ENCODE results near the gene DZANK1.

The DZANK1 gene

GRCh38 chr20:18481596-18481995 is 14.8 kb upstream of the DZANK1 start:
- TF ChIP-seq CTCF (conservative IDR thresholded peaks at IDR 0.05; ENCODE audit: low read depth, low read length) = no peak
- no peak overlapping the region for H3K4me3 ChIP-seq (ENCODE audit: low read depth, low read length)
- DNase-seq (ENCODE audit: low read depth) = no peak

- no peak overlapping the region for H3K4me3 ChIP-seq (ENCODE audit: low read depth, low read length)
- DNase-seq (ENCODE audit: low read depth) = no peak
- no peak for TF ChIP-seq CTCF (conservative IDR thresholded peaks at IDR 0.05; ENCODE audit: low read depth, low read length)
Measured at GRCh38 chr20:18477821-18478220, 11.0 kb upstream of the DZANK1 start.

GRCh38 chr20:18477218-18477617 is 10.4 kb upstream of the DZANK1 start:
- no peak for TF ChIP-seq CTCF (conservative IDR thresholded peaks at IDR 0.05; ENCODE audit: low read depth, low read length)
- DNase-seq (ENCODE audit: low read depth) = no peak

GRCh38 chr20:18466574-18466893 is 296 bp downstream of the DZANK1 start:
- DNase-seq (ENCODE audit: low read depth) = no peak
- TF ChIP-seq CTCF (conservative IDR thresholded peaks at IDR 0.05; ENCODE audit: low read depth, low read length) = no peak
- H3K4me3 ChIP-seq (ENCODE audit: low read depth, low read length) = peak overlapping the region; percentile 77

More at GRCh38 chr20:18477218-18477617, 10.4 kb upstream of the DZANK1 start:
- no peak overlapping the region for H3K4me3 ChIP-seq (ENCODE audit: low read depth, low read length)

GRCh38 chr20:18465536-18466200 is 1.2 kb downstream of the DZANK1 start:
- TF ChIP-seq CTCF (conservative IDR thresholded peaks at IDR 0.05; ENCODE audit: low read depth, low read length) = no peak
- H3K4me3 ChIP-seq (ENCODE audit: low read depth, low read length) = no peak overlapping the region
- DNase-seq (ENCODE audit: low read depth) = no peak

- no peak for DNase-seq (ENCODE audit: low read depth)
- TF ChIP-seq CTCF (conservative IDR thresholded peaks at IDR 0.05; ENCODE audit: low read depth, low read length) = no peak
- H3K4me3 ChIP-seq (ENCODE audit: low read depth, low read length) = no peak overlapping the region
Measured at GRCh38 chr20:18456600-18456999, 10.2 kb downstream of the DZANK1 start.

- peak; percentile 14 for DNase-seq (ENCODE audit: low read depth)
- no peak overlapping the region for H3K4me3 ChIP-seq (ENCODE audit: low read depth, low read length)
- TF ChIP-seq CTCF (conservative IDR thresholded peaks at IDR 0.05; ENCODE audit: low read depth, low read length) = no peak
Measured at GRCh38 chr20:18443886-18444285, 22.9 kb downstream of the DZANK1 start.
